ENCODE results near the gene STAT3. TPM values are rescaled to one million over a fixed set of nuclear protein-coding genes. Genes with fewer than 3 reads are reported as not detected.

STAT3 gene
- total RNA-seq (100 to 1,000 TPM in 4 of 5 donors, 10 to 100 TPM in 1; 70.4 to 207 (median 159) TPM), polyA plus RNA-seq (10 to 100 TPM; 31.3 to 46.6 (median 42.3) TPM)
- long read RNA-seq, donor 1, partial matches to known transcripts: 0 of 3 reads
- long read RNA-seq, donor 1, other reads (novel, unspliced or antisense): 0 of 3 reads
- long read RNA-seq, donor 2, full-length matches to known transcripts: 14 of 14 reads
- long read RNA-seq, donor 2, partial matches to known transcripts: 0 of 14 reads
- long read RNA-seq, donor 2, other reads (novel, unspliced or antisense): 0 of 14 reads
- long read RNA-seq, donor 3, transcript STAT3-205 (1 exons, 1,982 nt): major isoform, 7 of 10 reads
- long read RNA-seq, donor 3, partial matches to known transcripts: 0 of 10 reads
- long read RNA-seq, donor 3, other reads (novel, unspliced or antisense): 0 of 10 reads
- long read RNA-seq, donor 4, full-length matches to known transcripts: 4 of 4 reads
- long read RNA-seq, donor 4, partial matches to known transcripts: 0 of 4 reads
- long read RNA-seq, donor 4, other reads (novel, unspliced or antisense): 0 of 4 reads
- long read RNA-seq, donor 5, full-length matches to known transcripts: 10 of 10 reads
- long read RNA-seq, donor 5, partial matches to known transcripts: 0 of 10 reads
- long read RNA-seq, donor 5, other reads (novel, unspliced or antisense): 0 of 10 reads
- long read RNA-seq, donor 6, full-length matches to known transcripts: 26 of 26 reads
- long read RNA-seq, donor 6, partial matches to known transcripts: 0 of 26 reads
- long read RNA-seq, donor 6, other reads (novel, unspliced or antisense): 0 of 26 reads
- long read RNA-seq, donor 7, full-length matches to known transcripts: 11 of 11 reads
- long read RNA-seq, donor 7, partial matches to known transcripts: 0 of 11 reads
- long read RNA-seq, donor 7, other reads (novel, unspliced or antisense): 0 of 11 reads
- long read RNA-seq, donor 8, full-length matches to known transcripts: 12 of 12 reads
- long read RNA-seq, donor 8, partial matches to known transcripts: 0 of 12 reads
- long read RNA-seq, donor 8, other reads (novel, unspliced or antisense): 0 of 12 reads
- long read RNA-seq, donor 9, full-length matches to known transcripts: 22 of 22 reads
- long read RNA-seq, donor 9, partial matches to known transcripts: 0 of 22 reads
- long read RNA-seq, donor 9, other reads (novel, unspliced or antisense): 0 of 22 reads
- long read RNA-seq, donor 10, full-length matches to known transcripts: 7 of 7 reads
- long read RNA-seq, donor 10, partial matches to known transcripts: 0 of 7 reads
- long read RNA-seq, donor 10, other reads (novel, unspliced or antisense): 0 of 7 reads

DNA sequence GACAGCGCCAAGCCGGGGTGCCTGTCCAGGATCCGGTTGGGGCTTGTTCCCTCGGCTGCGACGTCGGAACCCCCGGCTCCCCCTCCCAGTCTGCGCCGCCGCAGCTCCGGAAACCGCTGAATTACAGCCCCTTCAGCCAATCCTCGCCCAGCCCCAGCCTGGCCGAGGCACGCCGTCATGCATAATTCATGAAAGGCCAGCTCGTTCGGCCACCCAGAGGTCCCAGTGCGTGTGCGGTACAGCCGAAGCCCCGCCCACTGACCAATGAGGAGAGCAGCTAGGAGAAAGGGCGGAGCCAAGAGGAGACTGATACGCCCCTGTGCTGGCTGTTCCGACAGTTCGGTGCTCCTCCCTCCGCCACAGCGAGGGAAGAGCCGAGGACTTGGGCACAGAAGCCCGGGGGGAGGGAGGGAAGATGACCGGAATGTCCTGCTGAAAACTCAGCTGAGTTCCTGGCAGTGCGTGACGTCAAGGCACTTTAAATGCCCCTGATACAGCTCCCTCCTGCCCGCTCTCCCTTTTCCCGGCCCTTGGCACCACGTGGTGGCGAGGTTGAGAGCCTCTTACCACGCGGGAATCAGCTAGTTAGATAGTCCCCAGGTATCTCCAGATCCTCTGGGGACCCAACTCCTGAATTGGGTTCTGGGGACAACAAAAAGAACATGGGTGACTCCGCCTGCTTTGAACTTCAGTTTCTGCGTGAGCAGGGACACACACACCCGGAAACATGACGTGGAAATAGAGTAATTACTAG, at the start of gene STAT3:
Gene STAT3 (minus strand): TSS at position 62 of the 754 bp plus-strand sequence. CDS start 39,926 bp downstream, outside the sequence.
- peak within 1 kb of the TSS; percentile 97 to 100 (median 100) for H3K27ac ChIP-seq
- no peaks in the 10 kb centered on the region for H3K36me3 ChIP-seq
- 0 to 1% (median 0%) methylated on average over 21 to 44 of the region's 44 CpGs for WGBS, 5 donors
- peak; percentile 100 for DNase-seq
- intact Hi-C loops (cut with DNase I; ENCODE audit: low total_unique reads): no loop called here
- H3K4me1 ChIP-seq: peaks cover 27 to 54% (median 38%) of the 10 kb centered on the region in 4 donors
- no peaks in the 10 kb centered on the region for H3K27me3 ChIP-seq
- peak; percentile 93 to 95 (median 95) for TF ChIP-seq POLR2AphosphoS5 (IDR thresholded peaks at IDR 0.05)
- peak; percentile 99 for TF ChIP-seq EP300 (IDR thresholded peaks at IDR 0.05)
- peak in 2 of 4 donors; percentile 87 to 93 for TF ChIP-seq POLR2A (IDR thresholded peaks at IDR 0.05)
- TF ChIP-seq, protein P1, sequence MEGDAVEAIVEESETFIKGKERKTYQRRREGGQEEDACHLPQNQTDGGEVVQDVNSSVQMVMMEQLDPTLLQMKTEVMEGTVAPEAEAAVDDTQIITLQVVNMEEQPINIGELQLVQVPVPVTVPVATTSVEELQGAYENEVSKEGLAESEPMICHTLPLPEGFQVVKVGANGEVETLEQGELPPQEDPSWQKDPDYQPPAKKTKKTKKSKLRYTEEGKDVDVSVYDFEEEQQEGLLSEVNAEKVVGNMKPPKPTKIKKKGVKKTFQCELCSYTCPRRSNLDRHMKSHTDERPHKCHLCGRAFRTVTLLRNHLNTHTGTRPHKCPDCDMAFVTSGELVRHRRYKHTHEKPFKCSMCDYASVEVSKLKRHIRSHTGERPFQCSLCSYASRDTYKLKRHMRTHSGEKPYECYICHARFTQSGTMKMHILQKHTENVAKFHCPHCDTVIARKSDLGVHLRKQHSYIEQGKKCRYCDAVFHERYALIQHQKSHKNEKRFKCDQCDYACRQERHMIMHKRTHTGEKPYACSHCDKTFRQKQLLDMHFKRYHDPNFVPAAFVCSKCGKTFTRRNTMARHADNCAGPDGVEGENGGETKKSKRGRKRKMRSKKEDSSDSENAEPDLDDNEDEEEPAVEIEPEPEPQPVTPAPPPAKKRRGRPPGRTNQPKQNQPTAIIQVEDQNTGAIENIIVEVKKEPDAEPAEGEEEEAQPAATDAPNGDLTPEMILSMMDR (IDR thresholded peaks at IDR 0.05): no peak
- peak within 1 kb of the TSS; percentile 92 to 100 (median 96) for H3K4me3 ChIP-seq
- no peaks in the 10 kb centered on the region for H3K9me3 ChIP-seq

DNA sequence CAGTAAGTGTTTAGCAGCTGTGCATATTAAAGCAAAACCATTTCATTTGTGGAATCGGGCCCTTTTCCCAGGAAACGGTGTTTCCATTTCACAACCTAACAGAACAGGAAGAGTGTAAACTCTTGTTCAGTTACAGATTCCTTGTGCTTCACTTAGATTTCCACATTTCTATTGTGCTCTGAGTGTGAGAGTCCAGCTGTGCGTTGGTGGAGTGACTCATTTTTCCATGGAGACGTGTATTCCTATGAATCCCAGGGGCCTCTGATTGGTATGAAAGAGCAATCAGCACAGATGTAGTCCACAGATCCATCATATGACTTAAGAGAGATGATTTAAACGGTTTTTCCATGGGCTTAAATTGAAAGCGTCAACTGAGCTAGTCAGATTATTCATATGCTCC, 48.1 kb upstream of the STAT3 start:
- TF ChIP-seq, protein P1 (IDR thresholded peaks at IDR 0.05): no peak
- TF ChIP-seq EP300 (IDR thresholded peaks at IDR 0.05) (no peak), POLR2A (IDR thresholded peaks at IDR 0.05) (no peak), POLR2AphosphoS5 (IDR thresholded peaks at IDR 0.05) (peak in 2 of 3 donors; percentile 67 to 72)
- intact Hi-C loops (cut with DNase I; ENCODE audit: low total_unique reads): no loop called here

DNA sequence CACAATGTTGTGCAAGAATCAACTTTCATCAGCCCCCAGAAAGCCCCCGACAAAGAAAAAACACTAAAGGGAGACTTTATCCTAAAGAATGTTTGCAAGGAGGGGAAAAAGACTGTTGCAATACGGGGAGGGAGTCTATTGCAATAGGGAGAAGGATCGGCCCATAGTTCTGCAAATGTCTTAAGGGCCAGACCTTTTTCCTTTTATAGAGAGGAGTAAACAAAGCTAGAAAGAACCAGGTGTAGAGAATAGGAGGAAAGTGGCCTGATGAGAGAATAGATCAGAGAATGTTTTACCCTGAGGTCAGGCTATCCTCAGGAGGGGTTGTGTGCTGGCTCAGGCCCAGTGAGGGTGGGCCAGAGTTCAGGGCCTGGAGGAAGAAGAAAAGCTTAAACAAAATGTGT, 43.5 kb upstream of the STAT3 start:
- intact Hi-C loops (cut with DNase I; ENCODE audit: low total_unique reads): no loop called here
- Histone ChIP-seq H3K4me3 (no peak overlapping the region), H3K9me3 (no peaks in the 10 kb centered on the region), H3K4me1 (peaks cover 0 to 23% (median 9%) of the 10 kb centered on the region in 4 donors), H3K27ac (no peak overlapping the region), H3K36me3 (no peaks in the 10 kb centered on the region), H3K27me3 (no peaks in the 10 kb centered on the region)
- DNase-seq: no peak
- TF ChIP-seq POLR2A (IDR thresholded peaks at IDR 0.05): no peak
- TF ChIP-seq POLR2AphosphoS5 (IDR thresholded peaks at IDR 0.05): no peak
- no peak for TF ChIP-seq EP300 (IDR thresholded peaks at IDR 0.05)
- TF ChIP-seq, protein P1 (IDR thresholded peaks at IDR 0.05): no peak
- 39 to 49% (median 40%) methylated on average over 3 of the region's 3 CpGs for WGBS, 5 donors

More for the DNA sequence above, 48.1 kb upstream of the STAT3 start:
- Histone ChIP-seq H3K27ac (peak overlapping the region; percentile 13 to 84 (median 69)), H3K27me3 (no peaks in the 10 kb centered on the region), H3K4me3 (no peak overlapping the region), H3K36me3 (no peaks in the 10 kb centered on the region), H3K9me3 (no peaks in the 10 kb centered on the region), H3K4me1 (peaks cover 0 to 8% (median 2%) of the 10 kb centered on the region in 4 donors)
- DNase-seq: peak in 1 of 2 donors; percentile 77
- 54 to 69% (median 58%) methylated on average over 6 of the region's 6 CpGs for WGBS, 5 donors

All from stomach (tissue), 19 donors.